ENCODE data around the gene OLIG3. TPM values are rescaled to one million over a fixed set of nuclear protein-coding genes. Genes with fewer than 3 reads are reported as not detected.

OLIG3 gene
- under 1 TPM in 1 of 4 donors, not detected in 3; 0.29 TPM for total RNA-seq

DNA sequence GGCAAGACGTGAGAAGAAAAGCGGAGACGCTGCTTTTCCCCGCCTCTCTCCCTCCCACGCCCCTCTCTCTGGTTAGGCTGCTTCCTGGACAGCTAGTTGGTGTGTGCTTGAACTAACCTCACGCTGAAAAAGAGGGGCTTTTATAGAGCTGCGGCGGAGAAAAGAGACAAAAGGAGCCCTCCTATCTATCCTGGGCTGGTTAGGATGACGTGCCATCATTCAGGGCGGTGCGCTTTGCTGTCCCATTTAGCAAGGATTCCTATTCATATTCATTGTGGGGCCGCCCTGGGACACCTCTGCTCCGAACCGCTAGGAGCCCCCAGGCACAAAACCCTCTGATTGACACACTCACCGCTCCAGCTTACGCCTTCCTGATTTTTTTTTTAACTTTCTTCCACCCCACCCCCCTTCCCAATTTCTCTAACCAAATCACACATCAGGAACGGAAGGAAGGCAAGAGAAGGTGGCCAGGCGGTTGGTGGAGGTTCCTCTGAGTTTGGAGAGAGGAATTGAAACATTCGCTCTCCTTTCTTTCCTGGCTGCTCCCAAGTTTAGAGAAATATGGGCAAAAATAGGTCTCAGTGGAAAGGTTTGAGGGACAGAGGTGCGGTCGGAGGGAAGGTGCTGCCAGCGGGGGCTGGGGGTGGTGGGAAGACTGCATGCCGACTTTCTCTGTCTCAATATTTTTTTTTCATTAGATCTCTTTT is at the start of gene OLIG3:
OLIG3 (minus strand) TSS at position 114 of the 707 bp plus-strand sequence. CDS start 224 bp downstream, outside the sequence.
- Histone ChIP-seq H3K4me3 (peak within 1 kb of the TSS; percentile 29), H3K27me3 (peaks cover 100% of the 10 kb centered on the region), H3K27ac (no peak within 1 kb of the TSS), H3K9me3 (no peaks in the 10 kb centered on the region), H3K4me1 (peaks cover 54% of the 10 kb centered on the region), H3K36me3 (no peaks in the 10 kb centered on the region)
- 14% methylated on average over 23 of the region's 23 CpGs for WGBS
- TF ChIP-seq EP300 (IDR thresholded peaks at IDR 0.05) (no peak), POLR2A (IDR thresholded peaks at IDR 0.05) (no peak), POLR2AphosphoS5 (IDR thresholded peaks at IDR 0.05) (no peak)
- TF ChIP-seq, protein P1, sequence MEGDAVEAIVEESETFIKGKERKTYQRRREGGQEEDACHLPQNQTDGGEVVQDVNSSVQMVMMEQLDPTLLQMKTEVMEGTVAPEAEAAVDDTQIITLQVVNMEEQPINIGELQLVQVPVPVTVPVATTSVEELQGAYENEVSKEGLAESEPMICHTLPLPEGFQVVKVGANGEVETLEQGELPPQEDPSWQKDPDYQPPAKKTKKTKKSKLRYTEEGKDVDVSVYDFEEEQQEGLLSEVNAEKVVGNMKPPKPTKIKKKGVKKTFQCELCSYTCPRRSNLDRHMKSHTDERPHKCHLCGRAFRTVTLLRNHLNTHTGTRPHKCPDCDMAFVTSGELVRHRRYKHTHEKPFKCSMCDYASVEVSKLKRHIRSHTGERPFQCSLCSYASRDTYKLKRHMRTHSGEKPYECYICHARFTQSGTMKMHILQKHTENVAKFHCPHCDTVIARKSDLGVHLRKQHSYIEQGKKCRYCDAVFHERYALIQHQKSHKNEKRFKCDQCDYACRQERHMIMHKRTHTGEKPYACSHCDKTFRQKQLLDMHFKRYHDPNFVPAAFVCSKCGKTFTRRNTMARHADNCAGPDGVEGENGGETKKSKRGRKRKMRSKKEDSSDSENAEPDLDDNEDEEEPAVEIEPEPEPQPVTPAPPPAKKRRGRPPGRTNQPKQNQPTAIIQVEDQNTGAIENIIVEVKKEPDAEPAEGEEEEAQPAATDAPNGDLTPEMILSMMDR (IDR thresholded peaks at IDR 0.05) = no peak
- DNase-seq (ENCODE audit: low spot score in 2 of 2) = no peak

- Histone ChIP-seq H3K36me3 (no peaks in the 10 kb centered on the region), H3K9me3 (no peaks in the 10 kb centered on the region), H3K27ac (no peak overlapping the region), H3K4me1 (no peaks in the 10 kb centered on the region), H3K27me3 (no peaks in the 10 kb centered on the region), H3K4me3 (no peak overlapping the region)
- 50% methylated on average over 2 of the region's 2 CpGs for WGBS
- TF ChIP-seq POLR2AphosphoS5 (IDR thresholded peaks at IDR 0.05) = no peak
- no peak for TF ChIP-seq POLR2A (IDR thresholded peaks at IDR 0.05)
- TF ChIP-seq EP300 (IDR thresholded peaks at IDR 0.05) = no peak
- TF ChIP-seq, protein P1 (IDR thresholded peaks at IDR 0.05) = no peak
- no peak for DNase-seq (ENCODE audit: low spot score in 2 of 2)
These were observed 48.9 kb upstream of the OLIG3 start for GRCh38 chr6:137543114-137543513.

DNA sequence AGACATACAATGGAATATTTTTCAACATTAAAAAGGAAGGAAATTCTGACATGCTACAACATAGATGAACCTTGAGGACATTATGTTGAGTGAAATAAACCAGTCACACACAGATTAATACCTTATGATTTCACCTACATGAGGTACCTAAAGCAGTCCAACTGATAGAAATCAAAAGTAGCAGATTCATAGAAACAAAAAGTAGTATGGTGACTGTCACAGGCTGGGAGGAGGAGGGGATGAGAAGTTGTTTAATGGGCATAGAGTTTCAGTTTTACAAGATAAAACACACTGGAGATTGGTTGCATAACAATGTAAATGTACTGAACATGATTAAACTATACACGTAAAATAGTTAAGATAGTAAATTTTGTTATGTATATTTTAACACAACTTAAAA is 48.5 kb upstream of the OLIG3 start:
- H3K4me3 ChIP-seq = no peak overlapping the region
- TF ChIP-seq, protein P1 (IDR thresholded peaks at IDR 0.05) = no peak
- no peak for TF ChIP-seq EP300 (IDR thresholded peaks at IDR 0.05)
- TF ChIP-seq POLR2AphosphoS5 (IDR thresholded peaks at IDR 0.05) = no peak
- no peak for TF ChIP-seq POLR2A (IDR thresholded peaks at IDR 0.05)
- H3K36me3 ChIP-seq = no peaks in the 10 kb centered on the region
- H3K4me1 ChIP-seq = no peaks in the 10 kb centered on the region
- H3K27ac ChIP-seq = no peak overlapping the region
- no peaks in the 10 kb centered on the region for H3K27me3 ChIP-seq
- no peak for DNase-seq (ENCODE audit: low spot score in 2 of 2)
- WGBS = 56% methylated on average over 1 of the region's 1 CpG
- H3K9me3 ChIP-seq = no peaks in the 10 kb centered on the region

DNA sequence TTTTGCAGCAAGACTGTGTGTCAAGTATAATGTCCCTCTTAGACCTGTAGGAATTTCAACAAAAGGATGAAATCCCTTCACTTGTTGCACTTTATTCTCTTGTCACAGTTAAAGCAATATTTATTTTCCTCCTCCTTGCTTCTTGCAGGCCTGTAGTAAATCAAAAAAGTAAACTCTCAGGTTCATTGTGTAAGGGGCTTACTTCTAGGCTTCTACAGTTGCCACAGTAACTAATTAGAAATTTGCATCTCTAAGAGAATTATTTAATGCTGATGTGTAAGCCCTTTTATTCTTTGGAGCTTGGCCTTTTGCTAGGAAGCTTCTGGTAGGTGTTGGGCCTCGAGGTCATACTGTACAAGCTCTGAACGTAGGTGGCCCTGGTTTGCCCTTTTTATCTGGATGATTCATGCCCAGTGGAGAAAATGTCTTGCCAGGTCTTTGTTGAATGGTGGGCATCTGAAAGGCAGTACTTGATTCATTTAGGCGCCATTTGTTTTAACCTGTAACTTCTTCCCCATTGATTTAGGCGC is 47.4 kb upstream of the OLIG3 start:
- WGBS = 81% methylated on average over 4 of the region's 4 CpGs
- Histone ChIP-seq H3K36me3 (no peaks in the 10 kb centered on the region), H3K9me3 (no peaks in the 10 kb centered on the region), H3K27ac (no peak overlapping the region), H3K27me3 (no peaks in the 10 kb centered on the region), H3K4me1 (no peaks in the 10 kb centered on the region), H3K4me3 (no peak overlapping the region)
- no peak for DNase-seq (ENCODE audit: low spot score in 2 of 2)
- no peak for TF ChIP-seq POLR2A (IDR thresholded peaks at IDR 0.05)

DNA sequence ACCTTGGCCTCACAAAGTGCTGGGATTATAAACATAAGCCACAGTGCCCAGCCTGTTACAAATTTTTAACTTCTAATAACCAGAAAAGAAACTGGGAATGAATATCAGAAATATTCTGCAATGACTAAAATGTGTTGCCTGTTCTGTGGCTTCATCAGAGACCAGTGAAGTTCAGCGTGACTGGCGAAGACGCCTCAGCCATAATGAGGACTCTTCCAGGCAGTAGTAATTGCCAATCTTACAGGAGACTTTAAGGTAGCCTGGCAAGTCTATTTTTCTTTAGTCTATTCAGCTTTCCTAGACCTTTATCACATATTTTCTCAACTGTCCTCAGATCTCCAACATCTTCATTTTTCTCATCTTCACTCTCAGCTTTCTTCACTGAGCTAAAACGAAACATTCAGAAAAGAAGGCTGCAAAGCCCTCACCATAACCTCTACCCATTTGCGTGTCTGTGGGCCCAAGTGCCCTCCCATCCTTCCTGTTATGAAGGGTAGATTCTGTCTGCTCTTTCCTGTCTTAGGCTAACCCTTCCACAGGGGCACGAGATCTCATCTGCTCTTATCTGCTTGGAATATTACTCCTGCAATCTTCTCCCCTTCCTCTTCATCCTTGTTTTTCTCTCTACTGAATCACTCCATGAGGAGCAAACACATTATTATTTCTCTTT is 42.0 kb upstream of the OLIG3 start:
- H3K36me3 ChIP-seq = no peaks in the 10 kb centered on the region
- H3K27ac ChIP-seq = no peak overlapping the region
- TF ChIP-seq EP300 (IDR thresholded peaks at IDR 0.05) (no peak), POLR2A (IDR thresholded peaks at IDR 0.05) (no peak), POLR2AphosphoS5 (IDR thresholded peaks at IDR 0.05) (no peak)
- TF ChIP-seq, protein P1 (IDR thresholded peaks at IDR 0.05) = no peak
- no peaks in the 10 kb centered on the region for H3K27me3 ChIP-seq
- no peaks in the 10 kb centered on the region for H3K9me3 ChIP-seq
- no peak overlapping the region for H3K4me3 ChIP-seq
- H3K4me1 ChIP-seq = no peaks in the 10 kb centered on the region
- DNase-seq (ENCODE audit: low spot score in 2 of 2) = no peak
- WGBS = 90% methylated on average over 6 of the region's 6 CpGs
